Brain microvascular endothelial cell (primary cell): ENCODE data around the gene XPNPEP1.
A peak's percentile ranks its signal among the peaks of the same experiment; 100 is the strongest.

ENCODE experiments used
- DNase-seq: peaks from one replicate; pipeline ENCODE4 v3.0.0-alpha.2; 2020
- H3K27ac ChIP-seq: fragments of 250-450 bp; sonication (Bioruptor Pico); 2 replicates; pipeline ENCODE4 v1.5.1; 2020; ENCODE audit warnings: mild to moderate bottlenecking, moderate library complexity
- H3K27me3 ChIP-seq: fragments of 250-450 bp; sonication (Bioruptor Pico); replicated peaks from 2 replicates; pipeline ENCODE4 v1.5.1; 2020; ENCODE audit warnings: mild to moderate bottlenecking
- H3K36me3 ChIP-seq: fragments of 250-450 bp; sonication (Bioruptor Pico); replicated peaks from 2 replicates; pipeline ENCODE4 v1.5.1; 2020; ENCODE audit warnings: mild to moderate bottlenecking
- H3K4me3 ChIP-seq: 2 replicates; pipeline ENCODE4 v1.5.1; 2011; ENCODE audit warnings: low read depth, mild to moderate bottlenecking, control low read depth, low read length, moderate library complexity
- in situ Hi-C: cut with HindIII; loops from 2 replicates; pipeline ENCODE4 v1.10.0; 2017; ENCODE audit warnings: low sequenced_read_pairs, low pct_ligation_motif_present
- TF ChIP-seq, protein P1 (sequence below): IDR thresholded peaks from 2 replicates; pipeline ENCODE4 v1.5.1; 2011; ENCODE audit warnings: low read depth, mild to moderate bottlenecking, moderate library complexity, low read length, control low read depth, inconsistent platforms; ENCODE audit errors: missing control alignments

The XPNPEP1 gene

DNA sequence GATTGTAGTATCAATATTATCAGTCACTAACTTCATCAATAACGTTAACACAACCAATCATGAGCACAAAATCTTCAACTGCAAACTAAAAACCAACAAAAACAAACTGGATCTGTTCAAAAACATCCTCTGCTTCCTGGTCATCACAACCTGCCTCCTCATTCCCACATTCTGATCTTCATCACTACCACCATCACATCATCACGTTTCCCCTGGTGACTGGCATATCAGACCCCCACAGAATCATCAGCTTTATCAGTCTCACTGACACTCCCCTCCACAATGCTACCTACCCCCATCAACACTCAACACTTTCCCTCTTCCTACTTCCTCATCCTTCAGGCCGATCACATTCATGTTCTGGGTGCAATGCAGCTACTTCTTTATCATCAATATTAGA is 11.4 kb downstream of the XPNPEP1 start:
- H3K27me3 ChIP-seq, result no peaks in the 10 kb centered on the region
- DNase-seq, result no peak
- in situ Hi-C loops, result no loop called here
- no peak overlapping the region for H3K4me3 ChIP-seq
- H3K36me3 ChIP-seq, result peaks cover 22% of the 10 kb centered on the region
- TF ChIP-seq, protein P1, sequence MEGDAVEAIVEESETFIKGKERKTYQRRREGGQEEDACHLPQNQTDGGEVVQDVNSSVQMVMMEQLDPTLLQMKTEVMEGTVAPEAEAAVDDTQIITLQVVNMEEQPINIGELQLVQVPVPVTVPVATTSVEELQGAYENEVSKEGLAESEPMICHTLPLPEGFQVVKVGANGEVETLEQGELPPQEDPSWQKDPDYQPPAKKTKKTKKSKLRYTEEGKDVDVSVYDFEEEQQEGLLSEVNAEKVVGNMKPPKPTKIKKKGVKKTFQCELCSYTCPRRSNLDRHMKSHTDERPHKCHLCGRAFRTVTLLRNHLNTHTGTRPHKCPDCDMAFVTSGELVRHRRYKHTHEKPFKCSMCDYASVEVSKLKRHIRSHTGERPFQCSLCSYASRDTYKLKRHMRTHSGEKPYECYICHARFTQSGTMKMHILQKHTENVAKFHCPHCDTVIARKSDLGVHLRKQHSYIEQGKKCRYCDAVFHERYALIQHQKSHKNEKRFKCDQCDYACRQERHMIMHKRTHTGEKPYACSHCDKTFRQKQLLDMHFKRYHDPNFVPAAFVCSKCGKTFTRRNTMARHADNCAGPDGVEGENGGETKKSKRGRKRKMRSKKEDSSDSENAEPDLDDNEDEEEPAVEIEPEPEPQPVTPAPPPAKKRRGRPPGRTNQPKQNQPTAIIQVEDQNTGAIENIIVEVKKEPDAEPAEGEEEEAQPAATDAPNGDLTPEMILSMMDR, result no peak
- H3K27ac ChIP-seq, result no peak overlapping the region

DNA sequence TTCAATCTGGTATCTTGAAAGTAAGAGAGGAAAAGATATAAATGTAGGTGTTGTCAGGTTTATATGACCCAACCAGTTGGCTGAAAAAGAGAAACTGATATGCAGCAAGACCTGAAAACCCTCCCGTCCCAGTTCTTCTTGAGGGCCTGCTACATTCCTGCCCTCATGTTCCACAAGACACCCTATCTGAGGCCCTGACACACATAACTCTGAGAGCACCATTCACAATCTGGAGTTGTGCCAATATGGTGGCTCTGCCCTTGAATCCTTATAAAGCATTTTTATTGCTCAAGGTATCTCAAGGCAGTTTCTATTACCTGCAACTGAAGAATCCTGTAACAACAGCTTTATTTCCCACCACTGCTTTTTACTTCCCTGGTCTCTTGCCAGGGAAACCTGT is 17.0 kb downstream of the XPNPEP1 start:
- no peak for DNase-seq
- H3K27me3 ChIP-seq, result no peaks in the 10 kb centered on the region
- TF ChIP-seq, protein P1, result no peak
- peaks cover 20% of the 10 kb centered on the region for H3K36me3 ChIP-seq
- in situ Hi-C loops, result no loop called here
- H3K27ac ChIP-seq, result no peak overlapping the region
- no peak overlapping the region for H3K4me3 ChIP-seq

DNA sequence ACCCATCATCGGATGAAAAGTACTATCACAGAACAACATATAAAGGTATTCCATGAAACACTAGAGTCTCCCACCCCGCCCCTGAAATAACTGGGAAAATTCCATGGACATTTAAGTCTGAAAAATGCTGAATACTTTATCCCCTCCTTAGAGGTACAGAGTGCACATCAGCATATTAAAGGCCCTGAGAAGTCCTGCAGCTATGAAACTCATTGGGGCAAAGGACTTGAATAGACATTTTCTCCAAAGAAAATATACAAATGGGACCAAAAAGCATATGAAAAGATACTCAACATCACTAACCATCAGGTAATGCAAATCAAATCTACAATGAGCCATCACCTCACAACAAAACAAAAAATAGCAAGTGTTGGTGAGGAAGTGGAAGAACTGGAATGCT is 18.9 kb downstream of the XPNPEP1 start:
- H3K27ac ChIP-seq, result no peak overlapping the region
- H3K27me3 ChIP-seq, result no peaks in the 10 kb centered on the region
- DNase-seq, result no peak
- no peak overlapping the region for H3K4me3 ChIP-seq
- TF ChIP-seq, protein P1, result no peak
- H3K36me3 ChIP-seq, result peaks cover 16% of the 10 kb centered on the region
- in situ Hi-C loops, result no loop called here

DNA sequence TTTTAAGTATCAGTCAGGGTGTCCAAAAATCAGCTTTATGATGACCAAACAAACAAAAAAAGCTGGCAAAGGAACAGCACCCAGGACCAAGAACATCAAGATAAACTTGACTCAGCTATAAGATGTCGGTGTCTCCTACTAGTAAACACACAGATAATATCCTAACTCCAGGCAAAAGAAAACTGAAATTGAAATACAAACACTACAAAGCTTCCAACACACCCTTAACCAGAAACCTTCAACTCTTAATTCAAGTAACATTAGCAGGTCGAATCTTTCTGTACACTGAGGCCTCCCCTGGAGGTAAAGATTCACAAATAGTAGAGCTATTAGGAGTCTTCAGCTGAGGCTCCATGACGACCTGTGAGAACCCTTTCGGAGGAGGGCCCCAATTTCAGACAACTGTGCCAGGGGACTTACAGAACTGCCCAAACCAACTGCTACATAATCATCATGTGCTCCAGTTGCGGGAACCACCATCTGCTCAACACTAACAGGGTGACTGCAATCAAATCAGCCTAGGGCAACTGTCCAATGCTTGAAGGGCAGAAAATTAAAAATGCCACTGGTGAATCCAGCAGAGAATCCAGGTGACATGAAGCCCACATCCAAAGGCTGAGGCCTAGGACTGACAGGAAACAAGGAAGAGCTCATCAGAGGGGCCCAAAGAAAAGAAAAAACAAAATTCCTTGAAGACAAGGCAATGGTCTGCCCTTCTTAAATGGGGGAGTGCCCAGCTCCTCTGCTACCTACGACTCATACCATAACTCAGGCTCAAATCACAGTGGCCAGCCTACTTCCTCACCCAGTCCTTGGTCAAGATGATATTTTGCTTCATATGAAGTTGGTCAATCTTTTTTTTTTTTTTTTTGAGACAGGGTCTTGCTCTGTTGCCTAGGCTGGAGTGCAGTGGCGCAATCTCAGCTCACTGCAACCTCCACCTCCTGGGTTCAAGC is 20.0 kb downstream of the XPNPEP1 start:
- Histone ChIP-seq H3K27me3 (no peaks in the 10 kb centered on the region), H3K27ac (no peak overlapping the region), H3K4me3 (no peak overlapping the region), H3K36me3 (peaks cover 16% of the 10 kb centered on the region)
- in situ Hi-C loops, result no loop called here
- DNase-seq, result no peak
- TF ChIP-seq, protein P1, result no peak

DNA sequence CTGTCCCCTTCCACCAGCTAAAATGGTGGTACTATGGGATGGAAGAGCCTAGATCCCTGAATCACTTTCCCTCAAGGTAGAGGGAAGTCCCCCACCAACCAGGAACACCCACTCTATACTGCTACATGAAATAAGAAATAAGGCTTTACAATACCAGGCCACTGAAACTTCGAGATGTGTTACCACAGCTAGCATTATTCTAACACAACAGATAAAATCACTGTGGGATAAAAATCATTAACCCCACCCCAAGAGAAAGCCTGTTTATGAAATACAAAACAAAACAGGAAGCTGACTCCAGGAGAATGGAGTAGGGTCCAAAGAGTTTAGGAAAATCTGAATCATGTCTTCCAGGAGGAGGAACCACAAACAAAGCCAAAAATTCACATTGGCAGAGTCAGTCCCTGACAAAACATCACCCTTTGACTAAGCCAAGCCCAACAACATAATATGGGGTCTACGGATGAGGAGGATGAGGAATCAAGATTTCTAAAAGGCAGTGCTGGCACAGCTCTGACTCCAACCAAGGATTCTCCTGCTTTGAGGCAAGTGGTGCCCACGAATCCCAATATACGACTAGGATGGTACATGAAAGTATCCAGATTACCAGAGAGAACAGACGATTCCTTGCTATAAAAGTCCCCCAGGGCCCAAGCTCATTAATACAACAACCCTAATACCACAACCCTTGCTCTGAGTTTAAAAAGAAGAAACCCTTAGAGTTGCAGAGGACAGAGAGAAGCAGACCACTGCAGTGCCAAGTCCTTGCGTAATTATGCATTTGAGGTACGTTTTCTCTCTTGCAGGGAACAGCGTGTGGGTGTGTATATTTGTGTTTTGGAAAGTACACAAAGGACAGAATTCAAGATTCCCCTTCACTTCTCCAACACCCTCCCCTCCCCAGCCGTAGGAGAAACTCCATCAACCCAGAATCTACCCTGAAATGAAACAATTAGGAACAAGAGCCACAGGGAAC is 23.7 kb downstream of the XPNPEP1 start:
- Histone ChIP-seq H3K36me3 (no peaks in the 10 kb centered on the region), H3K27ac (peak overlapping the region; percentile 31), H3K27me3 (no peaks in the 10 kb centered on the region), H3K4me3 (no peak overlapping the region)
- TF ChIP-seq, protein P1, result no peak
- in situ Hi-C loops, result loop anchor here (25.0 kb wide), 1 partner anchor 188 kb away; no protein-coding TSS in a partner anchor
- DNase-seq, result no peak
